Right renal pelvis (tissue), 4 donors: ENCODE results near the gene PDCD1LG2. TPM values are rescaled to one million over a fixed set of nuclear protein-coding genes. Genes with fewer than 3 reads are reported as not detected.
"Not testable (repeated sequence)": the region's sequence is repeated elsewhere in the genome, so short reads cannot be mapped to it uniquely, and the experiment has no call there.

Experiments
- DNase-seq, 4 donors: peaks; one replicate each; pipeline ENCODE4 v3.0.0-alpha.2; 2013; ENCODE audit warnings: low read depth in 4 of 4, low spot score in 3 of 4, missing footprints in 1 of 4
- polyA plus RNA-seq, 4 donors: library from polyadenylated mRNA; unstranded; fragments of 120-200 nt; gene quantifications; one replicate each; pipeline ENCODE4 v1.2.1, GENCODE V29; 2013; ENCODE audit not compliant: insufficient read length in 4 of 4

Gene PDCD1LG2
- polyA plus RNA-seq, 4 donors, result 0.09 to 0.13 TPM; not detected in 2

DNA sequence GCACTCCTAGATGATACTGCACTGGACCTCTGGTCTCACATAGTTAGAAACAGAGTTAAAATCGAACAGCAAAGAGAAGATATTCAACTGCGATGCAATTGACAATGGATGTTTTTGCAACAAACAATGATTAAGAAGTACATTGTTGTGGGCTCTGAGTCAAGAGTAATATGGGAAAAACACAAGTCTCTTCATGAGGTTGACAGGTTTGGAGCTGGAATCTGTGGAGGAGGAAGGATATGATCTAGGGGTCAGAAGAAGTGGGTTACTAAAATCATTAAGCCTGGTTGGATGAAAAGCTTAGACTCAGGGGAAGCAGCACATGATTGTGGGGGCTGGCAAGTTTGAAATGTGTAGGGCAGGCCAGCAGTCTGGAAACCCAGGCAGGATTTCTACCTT is 53.1 kb downstream of the PDCD1LG2 start:
- DNase-seq, result no peak

DNA sequence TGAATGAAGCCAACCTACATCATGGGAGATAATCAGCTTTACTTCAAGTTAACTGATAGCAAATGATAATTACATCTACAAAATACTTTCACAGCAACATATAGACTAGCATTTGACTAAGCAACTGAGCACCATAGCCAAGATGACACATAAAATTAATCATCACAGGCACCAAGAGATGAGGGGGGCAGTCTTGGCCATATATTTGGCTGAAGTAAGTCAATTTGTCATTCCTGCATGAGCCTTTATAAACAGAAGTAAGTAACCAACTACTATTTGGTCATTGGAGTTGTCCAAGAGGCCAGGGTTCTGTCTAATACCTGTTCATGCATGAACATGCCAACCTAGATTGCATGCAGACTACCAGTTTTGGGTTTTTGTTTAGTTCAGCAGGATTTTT is 53.6 kb downstream of the PDCD1LG2 start:
- DNase-seq, result no peak

DNA sequence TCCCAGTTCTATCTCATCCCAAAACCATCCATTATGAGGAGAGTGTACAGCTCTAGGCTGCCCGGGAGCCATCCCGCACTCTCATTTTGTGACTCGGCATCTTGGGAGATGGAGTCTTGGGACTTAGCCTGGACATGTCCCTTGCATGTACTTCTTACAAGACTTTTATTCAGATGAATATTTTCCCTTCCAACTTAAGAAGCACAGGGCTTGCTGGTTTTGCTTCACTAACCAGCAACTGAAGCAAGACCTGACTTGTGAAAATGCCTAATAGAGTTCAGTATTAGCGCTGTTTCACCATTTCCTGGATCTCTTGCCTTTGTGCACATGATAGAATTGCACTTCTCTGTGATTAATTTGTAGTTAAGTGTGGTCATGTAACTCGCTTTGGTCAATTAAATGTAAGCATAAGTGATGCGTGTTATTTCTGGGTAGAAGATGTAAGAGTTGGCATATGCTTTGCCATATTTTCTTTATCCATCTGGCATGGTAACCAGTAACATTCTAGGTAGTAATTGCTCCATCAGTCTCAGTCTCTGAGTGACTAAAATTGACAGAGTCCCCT is 55.8 kb downstream of the PDCD1LG2 start:
- no peak for DNase-seq

DNA sequence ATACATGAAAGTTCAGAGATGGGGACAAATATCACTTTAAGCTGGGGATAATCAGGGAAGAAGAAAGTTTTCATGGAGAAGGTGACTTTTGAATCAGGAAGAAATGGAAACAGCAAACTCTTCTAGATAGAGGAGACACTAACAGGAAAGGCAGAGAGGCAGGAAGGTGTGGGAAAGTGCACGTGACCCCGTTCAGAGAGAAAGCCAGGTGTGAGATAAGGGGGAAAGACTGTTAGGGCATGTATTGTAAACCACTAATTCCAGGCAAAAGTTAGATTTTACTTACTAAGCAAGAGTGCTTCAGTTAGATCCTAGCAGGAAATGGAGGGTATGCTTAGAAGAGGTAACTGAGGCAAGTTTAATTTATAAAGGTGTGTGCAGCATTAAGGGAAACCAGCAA is 58.5 kb downstream of the PDCD1LG2 start:
- DNase-seq, result no peak

DNA sequence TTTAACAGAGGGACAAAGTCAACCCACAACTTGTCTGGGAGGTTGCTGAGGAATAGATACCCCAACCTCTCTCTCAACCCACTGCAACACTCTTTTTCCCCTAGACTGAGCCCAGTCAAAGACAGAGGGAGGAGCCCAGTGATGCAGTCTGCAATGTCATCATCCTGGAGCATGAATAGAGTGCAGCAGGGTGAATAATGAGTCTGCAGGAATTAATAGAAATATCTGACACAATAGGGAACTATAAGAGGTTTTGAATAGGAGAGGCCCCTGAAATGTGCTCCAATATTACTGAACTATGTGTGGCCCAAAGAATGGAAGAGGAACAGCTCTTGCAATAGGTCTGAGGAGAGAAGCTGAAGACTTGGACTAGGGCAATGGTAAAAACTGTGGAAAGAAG is 59.1 kb downstream of the PDCD1LG2 start:
- DNase-seq, result no peak

DNA sequence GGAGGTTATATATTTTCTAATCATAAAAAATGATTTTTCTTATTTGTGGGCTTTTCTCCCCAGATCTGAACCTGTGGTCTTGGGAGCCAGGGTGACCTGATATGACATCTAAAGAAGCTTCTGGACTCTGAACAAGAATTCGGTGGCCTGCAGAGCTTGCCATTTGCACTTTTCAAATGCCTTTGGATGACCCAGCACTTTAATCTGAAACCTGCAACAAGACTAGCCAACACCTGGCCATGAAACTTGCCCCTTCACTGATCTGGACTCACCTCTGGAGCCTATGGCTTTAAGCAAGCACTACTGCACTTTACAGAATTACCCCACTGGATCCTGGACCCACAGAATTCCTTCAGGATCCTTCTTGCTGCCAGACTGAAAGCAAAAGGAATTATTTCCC is 59.6 kb downstream of the PDCD1LG2 start:
- no peak for DNase-seq

DNA sequence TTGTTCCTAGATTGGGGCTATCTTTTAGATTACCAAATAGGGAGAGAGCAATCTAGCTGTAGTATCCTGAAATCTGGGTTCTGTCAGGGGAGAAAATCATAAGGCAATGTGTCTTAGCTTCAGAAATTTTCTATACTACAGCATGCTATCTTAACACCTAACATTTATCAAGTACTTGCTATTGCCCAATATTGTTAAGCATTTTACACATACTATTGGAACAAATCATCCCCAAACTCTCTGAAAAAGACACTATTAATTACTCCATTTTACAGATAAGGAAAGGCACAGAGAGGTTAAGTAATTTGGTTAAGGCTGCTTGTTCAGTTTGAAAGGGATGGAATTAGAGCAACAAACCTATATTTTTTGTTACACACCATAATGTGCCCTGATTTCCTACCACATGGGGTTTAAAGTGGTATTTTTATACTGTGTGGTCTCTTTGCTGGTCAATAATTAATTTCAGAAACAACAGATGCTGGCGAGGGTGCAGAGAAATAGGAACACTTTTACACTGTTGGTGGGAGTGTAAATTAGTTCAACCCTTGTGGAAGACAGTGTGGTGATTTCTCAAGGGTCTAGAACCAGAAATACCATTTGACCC is 61.4 kb downstream of the PDCD1LG2 start:
- no peak for DNase-seq

DNA sequence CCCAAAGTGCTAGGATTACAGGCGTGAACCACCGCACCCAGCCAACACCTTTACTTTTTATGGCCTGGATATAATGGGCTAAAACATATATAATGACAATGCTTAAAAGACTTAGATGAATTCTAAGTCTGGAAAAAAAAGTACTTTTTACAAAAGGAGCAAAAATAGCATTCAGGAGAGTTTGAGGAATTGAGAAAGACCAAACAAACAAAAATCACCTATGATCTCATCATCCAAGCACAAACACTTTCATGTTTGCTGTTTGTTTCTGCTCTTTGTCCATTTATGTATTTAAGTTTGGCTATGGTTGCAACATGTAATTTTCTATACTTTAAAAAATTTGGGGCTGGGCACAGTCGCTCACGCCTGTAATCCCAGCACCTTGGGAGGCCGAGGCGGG is 63.8 kb downstream of the PDCD1LG2 start:
- DNase-seq, result no peak

DNA sequence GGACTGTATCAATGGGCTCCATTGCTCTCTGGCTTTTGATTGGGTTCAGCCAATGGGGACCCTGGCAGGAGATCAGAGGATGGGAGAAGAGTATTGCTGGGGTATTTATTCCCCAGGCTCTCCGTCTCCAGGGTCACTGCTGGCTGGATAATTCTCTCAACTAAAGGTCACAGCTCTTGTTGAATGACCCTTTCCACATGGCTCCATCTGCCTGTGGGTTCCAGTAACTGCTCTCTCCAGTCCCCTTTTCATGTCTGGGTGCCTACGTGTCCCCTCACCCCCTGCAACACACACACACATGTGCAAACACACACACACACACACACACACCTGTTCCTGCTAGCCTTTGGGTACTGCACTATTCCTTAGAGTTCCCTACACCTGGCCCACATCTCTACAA is 64.7 kb downstream of the PDCD1LG2 start:
- no peak for DNase-seq

DNA sequence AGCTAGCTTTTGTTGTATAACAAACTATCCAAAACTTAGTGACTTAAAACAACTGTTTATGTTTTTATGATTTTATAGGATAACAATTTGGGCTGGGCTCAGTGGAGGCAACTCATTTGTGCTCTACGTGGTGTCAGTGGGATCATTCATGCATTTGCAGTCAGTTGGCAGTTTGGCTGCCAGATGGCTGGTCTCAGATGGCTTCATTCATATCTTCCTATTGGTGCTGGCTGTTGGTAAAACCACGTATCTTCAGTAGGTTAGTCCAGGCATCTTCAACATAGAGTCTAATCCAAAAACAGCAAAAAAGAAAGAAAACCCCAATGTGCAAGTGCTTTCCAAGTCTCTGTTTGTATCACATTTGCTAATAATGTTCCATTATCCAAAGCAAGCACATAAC is 66.9 kb downstream of the PDCD1LG2 start:
- no peak for DNase-seq

DNA sequence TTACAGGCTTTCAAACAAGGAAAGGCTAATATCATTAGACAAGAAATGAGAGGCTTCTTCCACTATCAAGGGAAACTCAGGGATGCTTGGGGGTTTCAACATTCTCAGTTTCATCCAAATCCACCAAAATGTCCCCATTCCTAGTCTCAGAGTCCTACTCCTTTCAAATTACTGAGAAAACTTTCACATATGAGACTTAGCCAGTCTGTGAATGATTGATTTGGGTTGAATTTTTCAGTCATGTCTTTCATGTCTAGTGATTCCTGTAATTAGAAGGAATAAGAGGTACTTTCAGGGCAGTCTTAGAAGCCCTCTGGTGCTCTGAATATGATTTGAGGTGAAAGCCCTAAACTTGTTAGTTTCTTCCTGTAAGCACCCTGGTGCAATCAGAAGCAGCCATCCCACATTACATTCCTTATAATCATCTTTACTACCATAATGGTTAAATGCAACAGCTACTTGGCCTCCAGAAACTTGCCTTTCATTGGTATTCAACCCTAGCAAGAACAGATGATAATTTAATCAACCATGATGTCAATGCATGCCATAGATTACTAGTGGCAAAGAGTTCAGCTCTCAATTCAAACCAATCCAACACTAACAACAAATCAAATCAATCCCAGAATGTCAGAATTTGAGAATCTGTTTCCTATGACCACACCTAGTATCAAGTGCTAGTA is 67.8 kb downstream of the PDCD1LG2 start:
- no peak for DNase-seq

DNA sequence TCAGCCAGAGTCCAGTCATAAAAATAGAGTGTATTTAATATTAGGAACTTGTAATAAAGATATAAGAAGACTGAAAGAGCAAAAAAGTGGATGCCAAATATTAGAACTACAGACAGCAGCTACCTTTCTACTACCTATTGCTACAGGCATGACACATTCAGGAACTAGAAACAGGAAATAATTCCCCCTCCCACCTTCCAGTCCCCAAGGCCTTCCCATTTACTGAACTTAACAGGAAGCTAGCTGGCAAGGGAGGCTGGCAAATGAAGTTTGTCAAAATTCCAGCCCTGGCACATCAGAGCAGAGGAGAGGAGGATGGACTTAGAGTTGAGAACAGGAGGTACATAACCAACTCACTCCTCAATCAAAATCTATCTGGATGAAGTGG is 68.4 kb downstream of the PDCD1LG2 start:
- DNase-seq, result no peak

DNA sequence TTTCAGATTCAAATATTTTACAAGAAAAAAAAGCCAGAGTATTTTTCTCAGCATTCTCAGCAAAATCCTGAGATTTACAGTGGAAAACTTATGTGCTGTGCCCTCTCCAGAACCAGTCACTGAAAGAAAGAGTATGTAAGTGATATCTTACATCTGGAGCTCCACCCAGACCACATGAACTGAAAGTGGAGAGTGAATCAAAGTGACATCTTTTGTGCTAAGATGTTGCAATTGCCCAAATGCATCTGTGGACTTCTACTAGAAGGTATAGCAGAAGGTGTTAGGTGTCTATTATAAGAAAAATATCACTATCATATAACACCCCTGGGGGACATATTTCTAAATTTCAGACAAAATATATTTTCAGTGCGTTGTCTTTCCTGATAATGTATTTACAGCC is 69.5 kb downstream of the PDCD1LG2 start:
- no peak for DNase-seq

DNA sequence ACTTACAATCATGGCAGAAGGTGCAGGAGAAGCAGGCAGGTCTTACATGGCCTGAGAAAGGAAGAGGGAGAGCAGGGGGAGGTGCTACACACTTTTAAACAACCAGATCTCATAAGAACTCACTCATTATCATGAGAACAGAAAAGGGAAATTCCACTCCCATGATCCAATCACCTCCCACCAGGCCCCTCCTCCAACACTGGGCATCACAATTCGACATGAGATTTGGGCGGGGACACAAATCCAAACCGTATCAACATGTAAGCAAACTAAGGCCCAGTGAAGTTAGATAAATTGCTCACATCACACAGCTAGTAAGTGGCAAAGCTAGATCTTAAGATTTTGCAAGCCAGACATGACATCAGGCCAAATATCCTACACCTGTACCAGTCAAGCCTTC is 70.3 kb downstream of the PDCD1LG2 start:
- no peak for DNase-seq

DNA sequence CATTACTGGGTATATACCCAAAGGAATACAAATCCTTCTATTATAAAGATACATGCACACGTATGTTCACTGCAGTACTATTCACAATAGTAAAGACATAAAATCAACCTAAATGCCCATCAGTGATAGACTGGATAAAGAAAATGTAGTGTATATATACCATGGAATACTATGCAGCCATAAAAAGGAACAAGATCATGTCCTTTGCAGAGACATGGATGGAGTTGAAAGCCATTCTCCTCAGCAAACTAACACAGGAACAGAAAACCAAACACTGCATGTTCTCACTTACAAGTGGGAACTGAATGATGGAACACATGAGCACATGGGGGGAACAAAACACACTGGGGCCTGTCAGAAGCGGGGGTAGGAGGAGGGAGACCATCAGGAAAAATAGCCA is 71.4 kb downstream of the PDCD1LG2 start:
- not testable (repeated sequence) for DNase-seq

DNA sequence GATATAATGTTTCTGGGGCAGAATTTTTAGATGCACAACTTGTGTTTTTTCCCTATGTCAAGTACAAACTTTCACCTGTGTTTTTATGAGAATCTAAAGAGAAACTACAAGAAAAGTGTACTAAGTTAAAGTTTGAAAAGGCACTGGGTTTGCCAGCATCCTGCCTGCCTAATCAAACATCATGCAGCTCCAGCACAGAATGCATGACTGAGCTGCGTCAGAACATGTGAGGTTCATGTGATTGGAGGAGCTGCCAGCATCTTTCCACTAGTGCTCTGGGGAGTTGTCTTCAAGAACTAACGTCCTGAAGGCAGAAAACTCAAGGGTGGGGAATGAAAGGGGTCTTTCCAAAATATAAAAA is 72.5 kb downstream of the PDCD1LG2 start:
- DNase-seq, result no peak

DNA sequence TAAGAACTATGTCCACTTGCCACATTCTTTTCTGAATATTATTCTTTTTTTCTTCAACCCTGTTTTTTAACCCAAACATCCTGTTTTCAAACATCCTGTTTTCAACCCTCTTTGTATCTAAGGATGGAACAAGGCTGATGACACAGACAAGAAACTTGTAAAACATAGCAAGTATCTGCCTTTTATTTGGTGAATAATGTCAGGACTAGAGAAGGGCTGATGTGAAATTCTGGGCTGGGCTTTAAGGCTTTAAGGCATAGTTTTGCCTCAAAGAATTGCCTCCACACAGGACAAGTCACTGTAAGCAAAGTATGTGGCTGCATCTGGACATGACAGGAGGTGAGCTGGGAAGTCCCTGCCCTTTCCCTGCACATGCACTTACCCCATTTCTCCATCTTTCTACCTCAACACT is 76.1 kb downstream of the PDCD1LG2 start:
- no peak for DNase-seq

DNA sequence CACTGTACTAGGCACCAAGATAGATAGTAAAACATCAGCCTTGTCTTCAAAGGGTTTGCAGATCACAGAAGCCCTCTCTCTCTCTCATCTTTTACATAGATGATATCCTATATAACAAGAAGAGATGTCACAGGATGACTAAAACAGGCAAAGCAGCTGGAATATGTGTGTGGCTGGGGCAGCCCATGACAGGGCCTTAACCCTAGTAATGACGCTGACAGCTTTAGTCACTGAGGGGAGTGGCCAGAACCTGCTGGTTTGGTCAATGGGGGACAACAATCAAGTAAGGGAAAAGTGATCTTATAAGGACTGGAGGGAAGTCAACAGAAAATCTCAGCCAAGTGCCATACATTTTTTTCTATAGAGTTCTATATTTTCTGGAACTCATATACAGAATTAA is 76.7 kb downstream of the PDCD1LG2 start:
- DNase-seq, result no peak

DNA sequence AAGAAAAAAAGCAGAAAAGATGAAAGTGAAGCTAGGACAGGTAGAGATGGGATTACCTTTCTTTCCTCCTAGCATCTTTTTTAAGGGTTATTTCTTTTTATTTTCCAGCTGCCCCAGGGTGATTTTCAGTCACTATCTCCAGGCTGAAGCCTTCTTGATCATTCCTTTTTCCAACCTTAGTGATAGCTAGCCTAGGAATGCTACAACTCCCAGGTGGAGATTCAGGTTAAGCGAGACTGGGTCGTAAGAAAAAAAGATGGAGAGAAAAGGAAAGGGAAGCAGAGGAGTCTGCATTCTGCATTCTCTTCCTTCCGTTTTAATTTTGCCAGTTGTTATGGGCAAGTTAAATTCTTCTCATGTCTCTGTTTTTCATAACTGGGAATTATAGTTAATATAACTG is 81.9 kb downstream of the PDCD1LG2 start:
- DNase-seq, result no peak

DNA sequence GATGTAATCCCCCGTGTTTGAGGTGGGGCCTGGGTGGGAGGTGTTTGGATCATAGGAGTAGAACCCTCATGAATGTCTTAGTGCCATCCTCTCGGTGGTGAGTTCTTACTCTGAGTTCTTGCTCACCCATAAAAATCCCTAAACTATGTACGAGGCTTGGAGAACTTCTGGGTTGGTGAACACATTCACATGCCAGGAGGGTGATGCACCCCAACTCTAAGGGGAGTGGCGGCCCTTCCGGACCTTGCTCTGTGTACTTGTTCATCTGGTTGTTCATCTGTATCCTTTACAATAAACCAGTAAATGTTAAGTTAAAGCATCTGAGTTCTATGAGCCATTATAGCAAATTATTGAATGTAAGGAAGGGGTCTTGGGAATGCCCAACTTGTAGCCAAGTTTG is 82.6 kb downstream of the PDCD1LG2 start:
- DNase-seq, result no peak

DNA sequence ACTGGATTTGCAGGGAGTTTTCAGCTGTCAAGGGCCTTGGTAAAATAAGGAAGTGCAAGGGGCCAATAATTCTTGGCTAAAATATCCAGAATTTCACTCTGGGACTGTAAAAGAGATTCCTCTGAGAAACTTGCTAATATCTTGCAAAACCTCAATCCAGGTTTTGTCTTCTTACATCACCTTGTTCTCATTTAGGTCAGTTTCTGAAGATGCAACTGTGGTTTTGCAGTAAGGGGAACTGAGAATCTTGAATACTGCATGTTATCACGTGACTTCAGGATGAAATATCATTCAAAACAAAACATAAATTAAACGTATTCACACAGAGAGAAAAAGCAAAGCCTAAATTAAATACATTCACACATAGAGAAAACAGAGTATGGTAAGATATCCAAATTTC is 83.6 kb downstream of the PDCD1LG2 start:
- no peak for DNase-seq

DNA sequence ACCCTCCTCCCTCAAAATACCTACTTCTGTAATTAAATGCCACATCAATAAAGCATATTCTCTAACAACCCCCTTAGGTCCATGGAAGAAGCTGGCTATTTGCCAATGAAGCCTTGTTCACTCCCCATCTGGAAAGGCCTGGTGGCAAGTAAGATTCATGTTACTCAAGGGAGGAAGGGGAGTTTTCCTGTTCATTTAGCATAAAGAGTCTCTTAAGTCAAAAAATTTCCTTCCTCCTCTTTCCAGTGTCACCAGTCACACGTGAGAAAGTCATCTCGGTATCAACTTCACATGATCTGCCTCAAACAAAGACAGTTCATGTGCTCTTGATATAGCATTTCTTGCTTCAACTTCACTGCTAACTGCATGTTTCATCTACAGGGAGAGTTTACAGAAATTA is 85.8 kb downstream of the PDCD1LG2 start:
- DNase-seq, result no peak
